Activated CD4-positive, alpha-beta T cell treated with anti-CD3 and anti-CD28 coated beads, Interleukin-2, amount 50 U/mL, for 24 hours (primary cell): Measurements from ENCODE around the gene KRT79.

Experiments
- DNase-seq, 2 donors: peaks; one replicate each; pipeline ENCODE4 v3.0.0-alpha.2; 2020; ENCODE audit warnings: low read depth in 1 of 2, low spot score in 1 of 2

Gene KRT79

GRCh38 chr12:52819731-52820510 is 14.2 kb downstream of the KRT79 start:
- DNase-seq, result no peak

- DNase-seq, result no peak
These were observed 15.2 kb downstream of the KRT79 start for GRCh38 chr12:52818887-52819420.

GRCh38 chr12:52818388-52818787 is 15.7 kb downstream of the KRT79 start:
- DNase-seq, result no peak

GRCh38 chr12:52817699-52818238 is 16.3 kb downstream of the KRT79 start:
- no peak for DNase-seq

- no peak for DNase-seq
These were observed 17.0 kb downstream of the KRT79 start for GRCh38 chr12:52817003-52817698.

- DNase-seq, result no peak
These were observed 18.2 kb downstream of the KRT79 start for GRCh38 chr12:52815676-52816588.

GRCh38 chr12:52815161-52815560 is 18.9 kb downstream of the KRT79 start:
- no peak for DNase-seq

- DNase-seq, result no peak
These were observed 19.4 kb downstream of the KRT79 start for GRCh38 chr12:52814710-52815155.

- no peak for DNase-seq
These were observed 20.0 kb downstream of the KRT79 start, which contains the start of gene KRT4 for GRCh38 chr12:52813885-52814709. KRT4 (minus strand) TSS chr12:52814116; CDS start chr12:52814058, 58 bp downstream.

- no peak for DNase-seq
These were observed 20.8 kb downstream of the KRT79 start for GRCh38 chr12:52813203-52813819.

GRCh38 chr12:52812749-52813148 is 21.4 kb downstream of the KRT79 start:
- DNase-seq, result no peak

GRCh38 chr12:52812073-52812400 is 22.1 kb downstream of the KRT79 start:
- no peak for DNase-seq

- DNase-seq, result no peak
These were observed 22.7 kb downstream of the KRT79 start for GRCh38 chr12:52811191-52812072.

- no peak for DNase-seq
These were observed 23.6 kb downstream of the KRT79 start for GRCh38 chr12:52810554-52810953.

GRCh38 chr12:52809166-52809565 is 24.9 kb downstream of the KRT79 start:
- DNase-seq, result no peak

- DNase-seq, result no peak
These were observed 25.4 kb downstream of the KRT79 start for GRCh38 chr12:52808573-52809160.

GRCh38 chr12:52807544-52808470 is 26.3 kb downstream of the KRT79 start:
- no peak for DNase-seq
